DMS79 (cell line): ENCODE measurements around the gene SNTG2.
"Not testable (repeated sequence)": the region's sequence is repeated elsewhere in the genome, so short reads cannot be mapped to it uniquely, and the experiment has no call there.

ENCODE experiments used
- DNase-seq: peaks from one replicate; lab custom pipeline; 2025; lab: John Stamatoyannopoulos, UW

SNTG2 gene

DNA sequence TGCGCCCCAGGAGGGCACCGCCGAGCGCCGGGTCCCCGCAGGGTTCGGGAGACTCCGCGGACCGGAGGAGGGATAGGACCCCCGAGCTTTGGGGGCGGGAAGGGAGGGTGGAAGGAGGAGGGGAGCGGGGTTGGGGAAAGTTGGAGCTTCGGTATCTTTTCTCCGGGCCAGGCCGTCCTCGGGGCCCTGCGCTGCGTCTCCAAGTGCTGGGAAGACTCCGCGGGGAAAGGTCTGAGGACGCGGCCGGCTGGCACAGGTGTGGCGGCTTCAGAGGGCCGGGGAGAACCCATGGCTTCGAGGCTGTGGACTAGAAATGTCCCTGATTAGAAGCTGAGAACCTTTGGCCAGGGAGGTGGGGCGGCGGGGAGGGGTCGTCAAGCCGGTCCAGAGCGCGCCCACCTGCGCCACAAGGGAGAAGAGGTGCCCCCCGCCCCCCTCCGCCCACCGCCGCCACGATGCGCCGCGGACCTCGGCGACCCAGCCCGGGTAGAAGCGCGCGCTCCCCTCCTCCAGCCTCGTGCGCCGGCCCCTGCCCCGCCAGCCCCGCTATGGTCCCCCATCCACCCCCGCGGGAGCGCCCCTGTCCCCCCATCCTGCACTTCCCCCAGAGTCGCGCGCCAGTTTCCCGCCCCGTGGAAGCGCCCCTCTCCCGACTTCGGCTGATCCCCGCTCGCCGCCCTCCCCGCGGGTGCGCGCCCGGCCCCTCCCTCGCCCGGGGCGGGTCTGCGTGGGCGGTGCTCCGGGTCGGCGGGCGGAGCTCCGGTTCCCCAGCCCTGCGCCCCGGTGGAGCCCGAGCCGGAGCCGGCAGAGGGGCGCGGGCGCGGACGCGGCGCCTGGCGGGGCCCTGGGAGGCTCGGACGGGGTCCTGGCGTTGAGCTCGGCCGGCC lies at the start of gene SNTG2:
Gene SNTG2 (plus strand): TSS at position 770 of the 887 bp plus-strand sequence. CDS start 148 bp downstream, outside the sequence.
- no peak for DNase-seq

DNA sequence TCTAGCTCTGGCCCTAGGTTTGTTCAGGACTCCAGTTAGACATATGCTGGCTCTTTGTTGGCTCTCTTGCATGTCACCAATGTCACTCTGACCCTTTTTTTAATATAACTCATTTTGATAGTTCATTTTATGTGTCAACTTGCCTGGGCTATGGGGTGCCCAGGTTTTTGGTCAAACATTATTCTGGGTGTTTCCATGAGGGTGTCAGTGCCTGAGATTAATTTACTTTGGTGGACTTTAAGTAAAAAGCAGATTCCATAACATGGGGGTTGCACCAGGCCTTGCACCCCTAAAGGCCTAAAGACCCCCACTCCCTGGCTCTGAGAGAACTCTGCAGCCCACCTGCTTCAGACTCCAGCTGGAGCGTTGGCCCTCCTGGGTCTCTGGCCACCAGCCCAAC lies 48.1 kb upstream of the SNTG2 start:
- DNase-seq: no peak

DNA sequence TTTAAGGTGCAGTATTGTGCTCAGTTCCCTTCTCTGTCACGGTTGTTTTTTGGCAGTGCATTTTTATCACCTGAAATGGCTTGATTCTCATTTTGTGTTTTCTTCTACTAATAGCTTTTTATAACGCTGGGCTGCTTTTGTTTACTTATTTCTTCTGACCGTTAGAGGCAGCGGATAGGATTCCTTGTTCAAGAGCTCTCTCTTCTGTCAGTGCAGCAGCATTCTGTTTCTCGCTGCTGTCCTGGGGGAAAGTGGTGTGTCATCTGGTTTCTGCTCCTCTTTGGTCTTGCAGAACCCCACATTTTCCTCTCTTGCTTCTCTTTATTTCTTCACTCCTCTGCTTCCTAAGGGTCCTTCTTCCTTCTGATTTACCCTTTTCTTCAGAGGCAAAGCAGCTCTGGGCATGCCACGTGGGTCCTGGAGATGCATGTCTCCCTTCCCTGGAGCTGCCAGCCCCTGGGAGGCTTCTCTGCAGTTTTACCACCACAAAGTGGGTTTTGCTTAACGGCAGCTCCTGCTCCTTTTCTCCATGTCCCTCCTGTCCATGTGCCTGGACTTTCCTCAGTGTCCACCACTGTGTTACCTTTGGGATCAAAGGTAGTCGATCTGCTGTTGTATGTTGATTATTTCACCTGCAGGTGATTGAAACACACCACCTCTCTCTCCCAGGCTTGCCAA lies 47.3 kb upstream of the SNTG2 start:
- no peak for DNase-seq

- no peak for DNase-seq
Observed at GRCh38 chr2:904246-905024, 46.2 kb upstream of the SNTG2 start.

DNA sequence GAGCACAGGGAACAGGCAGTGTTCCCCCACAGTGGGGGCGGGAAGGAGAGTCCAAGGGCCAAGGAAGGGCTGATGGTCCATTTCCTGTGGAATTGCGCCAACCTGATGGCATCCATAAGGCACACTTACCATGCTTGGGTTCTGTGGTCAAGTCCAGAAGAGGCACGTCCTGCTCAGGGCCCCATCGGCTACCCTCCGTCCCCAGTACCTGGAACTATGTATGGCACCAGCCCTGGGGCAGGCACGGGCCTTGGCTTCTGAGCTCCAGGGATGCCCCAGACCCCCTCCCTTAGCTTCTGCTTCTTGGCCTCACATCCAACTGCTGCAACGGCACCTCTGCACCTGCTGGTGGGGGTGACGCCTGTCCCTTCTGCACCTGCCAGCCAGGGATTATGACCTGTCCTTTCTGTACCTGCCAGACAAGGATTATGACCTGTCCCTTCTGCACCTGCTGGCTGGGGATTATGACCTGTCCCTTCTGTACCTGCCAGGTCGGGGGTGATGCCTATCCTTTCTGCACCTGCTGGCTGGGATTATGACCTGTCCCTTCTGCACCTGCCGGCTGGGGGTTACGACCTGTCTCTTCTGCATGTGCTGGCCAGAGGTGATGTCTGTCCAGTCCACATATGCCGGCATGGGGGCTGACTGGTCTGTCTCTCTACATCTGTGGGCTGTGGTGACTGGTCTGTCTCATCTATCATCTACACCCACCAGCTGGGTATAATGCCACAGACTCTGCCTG lies 45.4 kb upstream of the SNTG2 start:
- no peak for DNase-seq

- DNase-seq: no peak
Observed at GRCh38 chr2:905833-906140, 44.9 kb upstream of the SNTG2 start.

DNA sequence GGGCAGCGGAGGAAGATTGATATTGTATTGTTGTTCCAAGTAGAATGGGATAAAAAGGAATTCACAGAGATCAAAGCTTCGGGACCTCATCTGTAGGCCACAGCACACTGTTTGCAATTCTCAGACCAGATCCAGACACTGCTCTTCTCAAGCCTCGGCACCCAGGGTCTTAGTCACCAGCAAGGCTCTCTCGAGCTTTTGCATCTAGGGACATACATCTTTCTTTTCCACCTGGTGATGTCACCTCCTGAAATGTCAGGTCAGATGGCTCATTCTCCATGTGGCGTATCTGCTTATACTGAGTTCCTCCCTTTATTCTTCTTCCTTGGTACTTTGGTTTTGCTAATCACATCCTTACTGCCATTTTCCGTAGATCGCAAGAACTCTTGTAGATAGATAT lies 42.9 kb upstream of the SNTG2 start:
- DNase-seq: no peak

DNA sequence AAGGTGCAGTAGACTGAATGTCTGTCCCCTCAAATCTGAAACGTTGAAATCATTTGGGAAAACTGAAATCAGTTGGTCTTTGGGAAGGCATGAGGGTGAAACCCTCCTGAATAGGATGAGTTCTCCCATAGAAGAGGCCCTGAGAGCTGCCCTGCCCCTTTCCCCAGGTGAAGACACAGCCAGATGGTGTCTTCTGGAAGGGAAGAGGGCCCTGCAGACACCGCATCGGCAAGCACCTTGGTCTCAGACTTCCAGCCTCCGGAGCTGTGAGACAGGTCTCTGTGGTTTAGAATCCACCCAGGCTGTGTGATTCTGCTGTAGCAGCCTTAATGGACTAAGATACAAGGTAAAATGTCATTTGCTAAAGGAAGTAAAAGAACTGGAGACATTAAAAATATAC lies 42.1 kb upstream of the SNTG2 start:
- DNase-seq: no peak

- not testable (repeated sequence) for DNase-seq
Observed at GRCh38 chr2:909764-910379, 40.8 kb upstream of the SNTG2 start.

GRCh38 chr2:910698-911097 lies 40.0 kb upstream of the SNTG2 start:
- DNase-seq: no peak

DNA sequence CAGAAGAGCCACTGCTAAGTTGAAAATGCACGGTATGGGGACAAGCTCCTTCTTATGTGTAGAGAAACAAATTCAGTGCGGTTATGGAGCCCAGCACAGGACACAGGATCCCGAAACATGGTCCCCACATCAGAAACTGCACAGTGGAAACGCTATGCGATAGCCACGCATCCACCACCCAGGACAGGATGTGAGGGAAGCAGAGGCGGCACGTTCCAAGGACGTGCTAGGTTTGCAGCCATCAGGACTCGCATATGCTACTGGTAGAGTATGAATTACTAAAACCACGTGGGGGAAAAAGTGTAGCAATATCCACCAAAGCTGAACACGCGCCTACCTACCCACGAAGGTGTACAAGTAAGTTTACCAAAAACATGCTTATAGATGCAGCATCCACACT lies 34.7 kb upstream of the SNTG2 start:
- no peak for DNase-seq

GRCh38 chr2:916935-917334 lies 33.7 kb upstream of the SNTG2 start:
- DNase-seq: no peak

GRCh38 chr2:919672-920071 lies 31.0 kb upstream of the SNTG2 start:
- DNase-seq: no peak

GRCh38 chr2:920573-920972 lies 30.1 kb upstream of the SNTG2 start:
- no peak for DNase-seq

- no peak for DNase-seq
Observed at GRCh38 chr2:920999-921398, 29.6 kb upstream of the SNTG2 start.

DNA sequence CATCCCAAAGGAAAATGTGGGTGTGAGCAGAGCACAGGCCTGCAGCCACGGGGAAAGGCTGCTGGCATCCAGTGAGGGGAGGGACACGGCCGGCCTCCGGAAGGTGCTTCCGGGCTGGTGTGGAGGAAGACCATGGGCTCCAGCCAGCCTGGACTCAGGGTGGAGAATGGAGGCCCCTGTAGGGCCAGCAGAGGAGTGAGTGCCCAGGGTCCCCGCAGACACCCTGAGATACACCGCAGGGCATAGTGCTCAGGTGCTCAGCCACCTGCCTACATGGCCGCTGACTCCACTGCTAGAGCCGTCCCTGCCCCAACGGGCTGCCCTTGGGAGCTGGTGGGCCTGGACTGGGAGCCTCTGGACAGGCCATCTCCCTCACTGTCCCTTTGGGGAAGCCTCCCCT lies 28.5 kb upstream of the SNTG2 start:
- DNase-seq: no peak

DNA sequence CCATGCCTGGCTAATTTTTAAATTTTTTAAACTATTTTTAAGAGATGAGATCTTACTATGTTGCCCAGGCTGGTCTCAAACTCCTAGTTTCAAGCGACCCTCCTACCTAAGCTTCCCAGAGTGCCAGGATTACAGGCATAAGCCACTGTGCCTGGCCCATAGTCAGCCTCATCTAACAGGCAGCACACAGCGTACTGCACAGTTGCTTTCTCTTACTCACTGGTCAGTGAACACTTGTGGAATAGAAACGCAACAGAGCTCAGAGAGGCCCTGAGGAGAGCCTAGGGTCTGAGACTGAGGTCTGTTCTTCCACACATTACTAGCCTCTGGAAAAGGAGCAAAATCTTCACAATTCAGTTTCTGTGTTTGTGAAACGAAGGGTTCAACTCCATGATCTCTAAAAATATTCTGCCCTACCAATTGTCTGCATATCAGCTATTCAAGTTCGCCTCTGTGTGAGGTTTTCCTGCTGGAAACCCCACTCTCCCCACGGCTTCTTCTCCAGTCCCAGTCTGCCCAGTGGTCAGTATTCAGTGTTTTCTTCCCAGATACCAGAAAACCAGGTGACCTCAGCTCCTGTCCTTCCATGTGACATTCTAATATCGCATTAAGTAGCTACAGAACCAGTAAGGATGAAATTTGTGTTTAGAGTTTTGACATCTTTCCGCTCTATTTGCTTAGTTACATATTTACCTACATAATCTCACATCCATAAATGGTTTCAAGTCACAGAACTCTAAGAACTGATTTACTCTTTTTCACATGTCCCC lies 26.6 kb upstream of the SNTG2 start:
- no peak for DNase-seq

GRCh38 chr2:924701-925100 lies 25.9 kb upstream of the SNTG2 start:
- no peak for DNase-seq

DNA sequence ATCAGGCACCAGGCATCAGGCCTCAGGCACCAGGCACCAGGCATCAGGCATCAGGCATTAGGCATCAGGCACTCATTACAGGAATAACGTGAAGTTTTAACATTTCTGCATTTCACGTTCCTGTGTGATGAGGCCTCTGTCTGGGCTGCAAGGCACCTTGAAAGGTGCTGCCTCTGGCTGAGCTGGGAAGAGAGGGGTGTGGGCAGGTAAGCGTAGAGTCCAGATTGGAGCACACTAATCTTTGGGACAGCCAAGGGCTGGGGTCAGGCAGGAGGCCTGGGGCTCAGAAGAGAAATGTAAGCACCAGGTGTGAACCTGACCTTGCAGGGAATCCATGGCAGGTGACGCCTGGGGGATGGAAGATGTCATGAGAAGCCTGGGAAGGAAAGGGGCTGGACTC lies 25.3 kb upstream of the SNTG2 start:
- DNase-seq: no peak

DNA sequence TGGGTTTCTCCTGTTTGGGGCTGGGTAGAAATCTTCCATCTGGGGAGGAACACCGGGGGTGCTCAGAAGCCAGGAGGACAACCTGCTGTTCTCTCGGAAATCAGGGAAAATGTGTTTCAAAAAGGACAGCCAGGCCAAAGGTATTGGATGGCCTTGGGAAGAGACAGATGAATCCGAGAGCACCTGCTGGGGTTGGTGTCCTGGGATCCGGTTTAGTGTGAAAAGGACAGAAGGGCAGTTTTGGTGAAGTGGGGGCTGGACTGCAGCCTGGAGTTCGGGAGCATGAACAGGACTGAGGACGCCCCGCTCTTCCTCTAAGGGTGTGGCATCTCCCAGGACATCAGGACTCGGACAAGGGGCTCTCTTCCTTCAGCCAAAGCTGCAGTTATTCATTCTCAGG lies 24.9 kb upstream of the SNTG2 start:
- no peak for DNase-seq

- DNase-seq: no peak
Observed at GRCh38 chr2:926259-926793, 24.3 kb upstream of the SNTG2 start.
